Measurements from ENCODE around the gene HOXD8.

Gene HOXD8

GRCh38 chr2:176082824-176083751, 46.4 kb upstream of the HOXD8 start:
- no peak for DNase-seq (ENCODE audit: low read depth)
- H3K4me3 ChIP-seq (ENCODE audit: low read depth, low read length): no peak overlapping the region
- no peak for TF ChIP-seq CTCF (conservative IDR thresholded peaks at IDR 0.05; ENCODE audit: low read depth, low read length)

- H3K4me3 ChIP-seq (ENCODE audit: low read depth, low read length): no peak within 1 kb of the TSS
- no peak for TF ChIP-seq CTCF (conservative IDR thresholded peaks at IDR 0.05; ENCODE audit: low read depth, low read length)
- no peak for DNase-seq (ENCODE audit: low read depth)
These were observed 45.7 kb upstream of the HOXD8 start, which contains the start of gene EVX2 for GRCh38 chr2:176083796-176084261. Gene EVX2 (minus strand): TSS chr2:176083962. CDS start chr2:176083776, 186 bp downstream.

- no peak for TF ChIP-seq CTCF (conservative IDR thresholded peaks at IDR 0.05; ENCODE audit: low read depth, low read length)
- DNase-seq (ENCODE audit: low read depth): no peak
- H3K4me3 ChIP-seq (ENCODE audit: low read depth, low read length): no peak overlapping the region
These were observed 44.8 kb upstream of the HOXD8 start for GRCh38 chr2:176084611-176085119.

GRCh38 chr2:176085120-176085788, 44.3 kb upstream of the HOXD8 start:
- no peak overlapping the region for H3K4me3 ChIP-seq (ENCODE audit: low read depth, low read length)
- TF ChIP-seq CTCF (conservative IDR thresholded peaks at IDR 0.05; ENCODE audit: low read depth, low read length): no peak
- DNase-seq (ENCODE audit: low read depth): no peak

- peak; percentile 45 for DNase-seq (ENCODE audit: low read depth)
- peak; percentile 61 for TF ChIP-seq CTCF (conservative IDR thresholded peaks at IDR 0.05; ENCODE audit: low read depth, low read length)
- H3K4me3 ChIP-seq (ENCODE audit: low read depth, low read length): no peak overlapping the region
These were observed 43.4 kb upstream of the HOXD8 start for GRCh38 chr2:176085861-176086771.

- DNase-seq (ENCODE audit: low read depth): no peak
- no peak overlapping the region for H3K4me3 ChIP-seq (ENCODE audit: low read depth, low read length)
- no peak for TF ChIP-seq CTCF (conservative IDR thresholded peaks at IDR 0.05; ENCODE audit: low read depth, low read length)
These were observed 42.0 kb upstream of the HOXD8 start for GRCh38 chr2:176087330-176088047.

Measured in choroid plexus epithelial cell (primary cell).